PC-9 (cell line): ENCODE data around the gene TOX2. TPM values are rescaled to one million over a fixed set of nuclear protein-coding genes. Genes with fewer than 3 reads are reported as not detected.

Experiments used
- BruUV-seq: library from RNA; stranded (reverse); fragments of 400-500 nt; replicated peaks from 2 replicates; lab custom pipeline; 2021; lab: Mats Ljungman, UMichigan
- CTCF ChIA-PET: fragments of 300-600 bp; sonication (Branson Sonifier 250); formaldehyde crosslinking; loops from one replicate; lab custom pipeline; 2022; ENCODE audit warnings: antibody characterized with exemption; lab: Charles Lee
- POLR2A ChIA-PET: fragments of 300-600 bp; sonication (Branson Sonifier 250); formaldehyde crosslinking; loops from one replicate; lab custom pipeline; 2022; ENCODE audit warnings: antibody characterized with exemption; ENCODE audit not compliant: unreplicated experiment; lab: Charles Lee
- DNase-seq, 2 experiments: peaks; one replicate each; pipeline versions ENCODE4 v3.0.0 to v3.0.0-alpha.2; 2015 to 2022; ENCODE audit warnings: mixed read lengths in 1 of 2
- H2AFZ ChIP-seq: fragments of 200-600 bp; sonication (generic); 2 replicates; pipeline ENCODE4 v1.8.1; 2017; ENCODE audit warnings: antibody characterized with exemption
- H3F3A ChIP-seq: fragments of 200-600 bp; sonication (generic); 2 replicates; pipeline ENCODE4 v1.8.1; 2017; ENCODE audit warnings: antibody characterized with exemption, mild to moderate bottlenecking, low read depth; ENCODE audit not compliant: insufficient read depth
- H3K27ac ChIP-seq: fragments of 200-600 bp; sonication (generic); 2 replicates; pipeline ENCODE4 v1.6.1; 2016; ENCODE audit warnings: mixed run types
- H3K27me3 ChIP-seq: fragments of 200-600 bp; sonication (generic); 2 replicates; pipeline ENCODE4 v1.6.1; 2016; ENCODE audit warnings: low read depth, mixed run types; ENCODE audit not compliant: insufficient read depth
- H3K36me3 ChIP-seq: fragments of 200-600 bp; sonication (generic); 2 replicates; pipeline ENCODE4 v1.6.1; 2016; ENCODE audit warnings: low read depth, mixed run types
- H3K4me1 ChIP-seq: fragments of 200-600 bp; sonication (generic); replicated peaks from 2 replicates; pipeline ENCODE4 v1.6.1; 2016; ENCODE audit warnings: mixed run types; ENCODE audit not compliant: insufficient read depth
- H3K4me2 ChIP-seq: fragments of 200-600 bp; sonication (generic); 2 replicates; pipeline ENCODE4 v1.6.1; 2017; ENCODE audit warnings: mixed run types
- H3K4me3 ChIP-seq: fragments of 200-600 bp; sonication (generic); 2 replicates; pipeline ENCODE4 v1.6.1; 2016; ENCODE audit warnings: mixed run types
- H3K79me2 ChIP-seq: fragments of 200-600 bp; sonication (generic); 2 replicates; pipeline ENCODE4 v1.6.1; 2017; ENCODE audit warnings: low read depth, mixed run types
- H3K9me2 ChIP-seq: fragments of 200-600 bp; sonication (generic); 2 replicates; pipeline ENCODE4 v1.8.1; 2017; ENCODE audit warnings: mild to moderate bottlenecking; ENCODE audit not compliant: insufficient read depth
- H3K9me3 ChIP-seq: fragments of 200-600 bp; sonication (generic); 2 replicates; pipeline ENCODE4 v1.8.1; 2016; ENCODE audit warnings: low read depth; ENCODE audit not compliant: insufficient read depth
- H4K20me1 ChIP-seq: fragments of 200-600 bp; sonication (generic); 2 replicates; pipeline ENCODE4 v1.8.1; 2017; ENCODE audit not compliant: insufficient read depth
- CTCF ChIP-seq: fragments of 200-600 bp; sonication (generic); conservative IDR thresholded peaks from 2 replicates; pipeline ENCODE4 v1.6.1; 2017; ENCODE audit warnings: mixed run types, antibody characterized with exemption, mild to moderate bottlenecking, moderate library complexity
- EZH2 ChIP-seq: fragments of 200-600 bp; sonication (generic); IDR thresholded peaks from 2 replicates; pipeline ENCODE4 v1.8.0; 2017; ENCODE audit warnings: antibody characterized with exemption, low read depth
- intact Hi-C: fragments of 100-400 bp; cut with micrococcal nuclease; formaldehyde crosslinking; loops from one replicate; pipeline ENCODE4 v1.10.0; 2022; ENCODE audit not compliant: unreplicated experiment
- total RNA-seq: library from RNA; stranded (reverse); gene quantifications from 2 replicates; pipeline ENCODE4 v1.2.3, GENCODE V29; 2021

Gene TOX2
- total RNA-seq, 1 experiment from 2014 or later: 30.1 TPM

- no peak overlapping the region for H3K4me3 ChIP-seq
- no TSS peak for BruUV-seq
- DNase-seq: no peak
- H4K20me1 ChIP-seq: no peaks in the 10 kb centered on the region
- H3K9me2 ChIP-seq: no peaks in the 10 kb centered on the region
- intact Hi-C loops: no loop called here
- H3K9me3 ChIP-seq: no peaks in the 10 kb centered on the region; the same call in 1 of the 2 replicates
- no peak overlapping the region for H3K4me2 ChIP-seq
- ChIA-PET POLR2A (no interaction called here), CTCF (no interaction called here)
- H3K27me3 ChIP-seq: no peaks in the 10 kb centered on the region
- H3K27ac ChIP-seq: no peak overlapping the region
- no peaks in the 10 kb centered on the region for H3K36me3 ChIP-seq
- H3F3A ChIP-seq: no peaks in the 10 kb centered on the region; the same call in none of the 2 replicates
- H2AFZ ChIP-seq: no peak overlapping the region
- H3K4me1 ChIP-seq: peaks cover 5% of the 10 kb centered on the region; the same call in 1 of the 2 replicates
- no peak for TF ChIP-seq CTCF
- TF ChIP-seq EZH2: no peak
- H3K79me2 ChIP-seq: no peaks in the 10 kb centered on the region
These were observed 184.0 kb downstream of the TOX2 start for GRCh38 chr20:44098657-44099056.

- intact Hi-C loops: no loop called here
- H2AFZ ChIP-seq: no peak overlapping the region
- ChIA-PET POLR2A (no interaction called here), CTCF (no interaction called here)
- TF ChIP-seq CTCF: no peak
- H3K9me2 ChIP-seq: no peaks in the 10 kb centered on the region
- no peaks in the 10 kb centered on the region; the same call in 1 of the 2 replicates for H3K9me3 ChIP-seq
- peaks cover 5% of the 10 kb centered on the region; the same call in 1 of the 2 replicates for H3K4me1 ChIP-seq
- DNase-seq: no peak
- H3K27ac ChIP-seq: no peak overlapping the region
- H3K79me2 ChIP-seq: no peaks in the 10 kb centered on the region
- H3K27me3 ChIP-seq: no peaks in the 10 kb centered on the region
- no peaks in the 10 kb centered on the region for H4K20me1 ChIP-seq
- no peak overlapping the region for H3K4me3 ChIP-seq
- no peaks in the 10 kb centered on the region; the same call in none of the 2 replicates for H3F3A ChIP-seq
- H3K36me3 ChIP-seq: no peaks in the 10 kb centered on the region
- BruUV-seq: no TSS peak
- H3K4me2 ChIP-seq: no peak overlapping the region
These were observed 185.2 kb downstream of the TOX2 start for GRCh38 chr20:44099832-44100231.

GRCh38 chr20:44102582-44102981, 187.9 kb downstream of the TOX2 start:
- no peak for TF ChIP-seq CTCF
- TF ChIP-seq EZH2: no peak
- no peaks in the 10 kb centered on the region; the same call in 1 of the 2 replicates for H3K9me3 ChIP-seq
- CTCF ChIA-PET: no interaction called here
- no peaks in the 10 kb centered on the region for H4K20me1 ChIP-seq
- H3K36me3 ChIP-seq: no peaks in the 10 kb centered on the region
- H3K79me2 ChIP-seq: no peaks in the 10 kb centered on the region
- H3K27me3 ChIP-seq: no peaks in the 10 kb centered on the region
- no peak overlapping the region for H2AFZ ChIP-seq
- no peak for DNase-seq
- no peak overlapping the region for H3K27ac ChIP-seq
- no peaks in the 10 kb centered on the region for H3F3A ChIP-seq
- H3K9me2 ChIP-seq: no peaks in the 10 kb centered on the region
- intact Hi-C loops: no loop called here
- POLR2A ChIA-PET: no interaction called here
- H3K4me1 ChIP-seq: peaks cover 5% of the 10 kb centered on the region; the same call in 1 of the 2 replicates
- no TSS peak for BruUV-seq
- no peak overlapping the region for H3K4me2 ChIP-seq
- H3K4me3 ChIP-seq: no peak overlapping the region
